ENCODE data around the gene GARRE1.

DNA sequence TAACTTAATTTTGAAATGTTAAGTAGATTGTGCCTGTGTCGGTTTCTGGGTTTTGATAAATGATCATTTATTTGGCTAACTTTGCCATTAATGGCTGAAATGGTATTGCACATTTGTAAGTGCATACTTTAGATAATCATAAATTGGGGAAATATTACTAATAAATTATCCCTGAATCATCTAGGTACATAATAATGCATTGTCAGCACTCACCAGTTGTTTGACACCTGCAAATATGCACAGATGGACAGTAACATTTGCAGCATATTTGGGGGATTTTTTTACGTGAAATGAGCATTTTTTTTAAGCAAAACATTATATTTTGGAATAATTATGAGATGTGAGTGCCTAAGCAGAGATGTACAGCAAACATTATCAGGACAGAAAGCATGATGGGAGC, 41.1 kb upstream of the GARRE1 start:
- TF ChIP-seq, protein P1, sequence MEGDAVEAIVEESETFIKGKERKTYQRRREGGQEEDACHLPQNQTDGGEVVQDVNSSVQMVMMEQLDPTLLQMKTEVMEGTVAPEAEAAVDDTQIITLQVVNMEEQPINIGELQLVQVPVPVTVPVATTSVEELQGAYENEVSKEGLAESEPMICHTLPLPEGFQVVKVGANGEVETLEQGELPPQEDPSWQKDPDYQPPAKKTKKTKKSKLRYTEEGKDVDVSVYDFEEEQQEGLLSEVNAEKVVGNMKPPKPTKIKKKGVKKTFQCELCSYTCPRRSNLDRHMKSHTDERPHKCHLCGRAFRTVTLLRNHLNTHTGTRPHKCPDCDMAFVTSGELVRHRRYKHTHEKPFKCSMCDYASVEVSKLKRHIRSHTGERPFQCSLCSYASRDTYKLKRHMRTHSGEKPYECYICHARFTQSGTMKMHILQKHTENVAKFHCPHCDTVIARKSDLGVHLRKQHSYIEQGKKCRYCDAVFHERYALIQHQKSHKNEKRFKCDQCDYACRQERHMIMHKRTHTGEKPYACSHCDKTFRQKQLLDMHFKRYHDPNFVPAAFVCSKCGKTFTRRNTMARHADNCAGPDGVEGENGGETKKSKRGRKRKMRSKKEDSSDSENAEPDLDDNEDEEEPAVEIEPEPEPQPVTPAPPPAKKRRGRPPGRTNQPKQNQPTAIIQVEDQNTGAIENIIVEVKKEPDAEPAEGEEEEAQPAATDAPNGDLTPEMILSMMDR (conservative IDR thresholded peaks at IDR 0.05; ENCODE audit: low read depth, low read length): no peak
- TF ChIP-seq EZH2 (IDR thresholded peaks at IDR 0.05; ENCODE audit: low read length, unreplicated experiment) (no peak), EZH2phosphoT487 (IDR thresholded peaks at IDR 0.05; ENCODE audit: borderline replicate concordance, low read length) (no peak)
